GM12801 (cell line): ENCODE results near the gene OR5D13.

ENCODE experiments used
- TF ChIP-seq, protein P1 (sequence below): IDR thresholded peaks from one replicate; pipeline ENCODE4 v1.5.1; 2011; ENCODE audit warnings: control low read depth; ENCODE audit not compliant: insufficient read length; ENCODE audit errors: extremely low read depth

Gene OR5D13, protein sequence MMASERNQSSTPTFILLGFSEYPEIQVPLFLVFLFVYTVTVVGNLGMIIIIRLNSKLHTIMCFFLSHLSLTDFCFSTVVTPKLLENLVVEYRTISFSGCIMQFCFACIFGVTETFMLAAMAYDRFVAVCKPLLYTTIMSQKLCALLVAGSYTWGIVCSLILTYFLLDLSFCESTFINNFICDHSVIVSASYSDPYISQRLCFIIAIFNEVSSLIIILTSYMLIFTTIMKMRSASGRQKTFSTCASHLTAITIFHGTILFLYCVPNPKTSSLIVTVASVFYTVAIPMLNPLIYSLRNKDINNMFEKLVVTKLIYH

DNA sequence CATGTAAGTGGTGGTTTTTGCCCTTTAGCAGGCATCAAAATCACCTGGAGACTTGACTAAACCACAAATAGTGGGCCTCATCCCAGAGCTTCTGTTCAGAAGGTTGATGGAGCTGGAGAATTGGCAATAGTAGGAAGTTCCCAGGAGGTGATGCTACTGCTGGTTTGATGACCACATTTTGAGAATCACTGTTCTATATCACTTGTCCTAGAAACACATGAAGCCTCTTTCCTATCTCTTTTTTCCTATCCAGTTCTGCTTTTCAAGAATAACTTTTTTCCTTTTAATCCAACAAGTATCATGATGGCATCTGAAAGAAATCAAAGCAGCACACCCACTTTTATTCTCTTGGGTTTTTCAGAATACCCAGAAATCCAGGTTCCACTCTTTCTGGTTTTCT, at the start of gene OR5D13:
OR5D13 (plus strand) TSS at position 301 of the 400 bp plus-strand sequence; CDS start at position 301, 0 bp downstream.
- TF ChIP-seq, protein P1, sequence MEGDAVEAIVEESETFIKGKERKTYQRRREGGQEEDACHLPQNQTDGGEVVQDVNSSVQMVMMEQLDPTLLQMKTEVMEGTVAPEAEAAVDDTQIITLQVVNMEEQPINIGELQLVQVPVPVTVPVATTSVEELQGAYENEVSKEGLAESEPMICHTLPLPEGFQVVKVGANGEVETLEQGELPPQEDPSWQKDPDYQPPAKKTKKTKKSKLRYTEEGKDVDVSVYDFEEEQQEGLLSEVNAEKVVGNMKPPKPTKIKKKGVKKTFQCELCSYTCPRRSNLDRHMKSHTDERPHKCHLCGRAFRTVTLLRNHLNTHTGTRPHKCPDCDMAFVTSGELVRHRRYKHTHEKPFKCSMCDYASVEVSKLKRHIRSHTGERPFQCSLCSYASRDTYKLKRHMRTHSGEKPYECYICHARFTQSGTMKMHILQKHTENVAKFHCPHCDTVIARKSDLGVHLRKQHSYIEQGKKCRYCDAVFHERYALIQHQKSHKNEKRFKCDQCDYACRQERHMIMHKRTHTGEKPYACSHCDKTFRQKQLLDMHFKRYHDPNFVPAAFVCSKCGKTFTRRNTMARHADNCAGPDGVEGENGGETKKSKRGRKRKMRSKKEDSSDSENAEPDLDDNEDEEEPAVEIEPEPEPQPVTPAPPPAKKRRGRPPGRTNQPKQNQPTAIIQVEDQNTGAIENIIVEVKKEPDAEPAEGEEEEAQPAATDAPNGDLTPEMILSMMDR, result no peak

DNA sequence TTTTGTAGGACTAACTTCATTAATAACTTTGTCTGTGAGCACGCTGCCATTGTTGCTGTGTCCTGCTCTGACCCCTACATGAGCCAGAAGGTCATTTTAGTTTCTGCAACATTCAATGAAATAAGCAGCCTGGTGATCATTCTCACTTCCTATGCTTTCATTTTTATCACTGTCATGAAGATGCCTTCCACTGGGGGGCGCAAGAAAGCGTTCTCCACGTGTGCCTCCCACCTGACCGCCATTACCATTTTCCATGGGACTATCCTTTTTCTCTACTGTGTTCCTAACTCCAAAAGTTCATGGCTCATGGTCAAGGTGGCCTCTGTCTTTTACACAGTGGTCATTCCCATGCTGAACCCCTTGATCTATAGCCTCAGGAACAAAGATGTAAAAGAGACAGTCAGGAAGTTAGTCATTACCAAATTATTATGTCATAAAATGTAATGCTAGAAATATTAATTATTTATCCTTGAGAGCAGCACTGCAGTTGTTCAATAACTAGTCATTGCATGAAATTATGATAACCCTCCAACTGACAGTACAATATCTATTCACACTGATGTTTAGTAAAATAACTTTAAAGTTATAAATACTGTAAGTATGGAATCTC, 46.4 kb upstream of the OR5D13 start:
- TF ChIP-seq, protein P1, result no peak

DNA sequence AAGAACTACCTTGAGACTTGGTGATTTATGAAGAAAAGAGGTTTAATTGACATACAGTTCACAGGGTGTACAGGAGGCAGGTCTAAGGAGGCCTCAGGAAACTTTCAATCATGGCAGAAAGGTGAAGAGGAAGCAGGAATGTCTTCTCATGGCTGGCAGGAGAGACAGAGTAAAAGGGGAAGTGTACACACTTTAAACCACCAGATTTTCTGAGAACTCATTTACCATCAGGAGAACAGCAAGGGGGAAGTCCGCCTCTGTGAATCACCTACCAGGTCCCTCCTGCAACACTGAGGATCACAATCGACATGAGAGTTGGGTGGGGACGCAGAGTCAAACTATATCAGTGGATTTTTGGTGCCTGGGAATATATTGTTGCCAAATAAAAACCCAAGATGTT, 40.3 kb upstream of the OR5D13 start:
- TF ChIP-seq, protein P1, result no peak

DNA sequence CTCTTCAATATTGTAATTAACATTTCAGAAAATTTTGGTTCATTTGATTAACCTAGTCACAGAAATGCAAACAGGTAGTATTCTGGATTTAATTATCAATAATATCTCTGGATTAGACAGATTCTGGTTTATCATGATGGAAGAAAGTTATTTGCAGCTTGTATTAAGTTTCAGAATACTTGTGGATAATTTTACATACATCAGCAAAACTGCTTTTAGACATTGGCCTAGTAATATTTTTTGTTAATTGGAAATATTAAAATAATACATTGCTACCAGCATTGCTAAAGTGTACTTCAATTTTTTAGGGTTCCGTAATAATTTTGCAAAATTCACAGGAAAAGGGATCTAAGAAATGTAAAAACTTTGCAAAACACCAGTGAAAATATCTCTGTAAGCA, 18.4 kb downstream of the OR5D13 start:
- TF ChIP-seq, protein P1, result no peak

DNA sequence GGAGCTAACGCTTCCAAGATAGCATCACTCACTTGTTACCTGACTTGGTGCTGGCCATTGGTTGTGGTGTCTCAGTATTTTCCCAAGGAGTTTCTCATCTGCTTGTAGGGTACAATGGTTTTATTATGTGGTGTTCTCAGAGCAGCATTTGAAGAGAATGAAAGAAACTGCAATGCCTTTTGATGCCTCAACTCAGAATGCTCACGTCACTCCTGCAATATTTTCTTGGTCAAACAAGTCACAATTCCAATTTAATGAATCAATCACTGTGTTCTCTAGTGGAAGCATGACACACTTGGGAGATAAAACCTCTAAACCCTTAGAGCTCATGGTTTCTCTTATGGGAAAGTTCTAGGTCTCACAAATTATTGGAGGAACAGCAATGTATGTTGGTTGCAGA, 20.1 kb downstream of the OR5D13 start:
- TF ChIP-seq, protein P1, result no peak

DNA sequence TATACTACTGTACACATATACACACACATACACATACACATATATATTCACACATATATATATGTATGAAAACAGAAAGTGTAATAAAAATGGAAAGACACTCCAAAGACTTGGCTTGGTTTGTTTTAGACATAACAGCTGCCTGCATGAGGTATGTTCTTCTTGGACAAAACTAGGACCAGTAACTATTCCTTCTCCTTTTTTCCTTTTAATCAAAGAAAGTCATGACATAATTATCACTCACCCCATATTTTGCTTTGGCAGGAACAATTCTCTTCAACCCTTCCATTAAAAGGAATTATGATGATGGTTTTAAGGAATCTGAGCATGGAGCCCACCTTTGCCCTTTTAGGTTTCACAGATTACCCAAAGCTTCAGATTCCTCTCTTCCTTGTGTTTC, 22.0 kb downstream of the OR5D13 start, which contains the start of gene OR5D14:
OR5D14 (plus strand) TSS at position 301 of the 400 bp plus-strand sequence; CDS start at position 301, 0 bp downstream.
- TF ChIP-seq, protein P1, result no peak

DNA sequence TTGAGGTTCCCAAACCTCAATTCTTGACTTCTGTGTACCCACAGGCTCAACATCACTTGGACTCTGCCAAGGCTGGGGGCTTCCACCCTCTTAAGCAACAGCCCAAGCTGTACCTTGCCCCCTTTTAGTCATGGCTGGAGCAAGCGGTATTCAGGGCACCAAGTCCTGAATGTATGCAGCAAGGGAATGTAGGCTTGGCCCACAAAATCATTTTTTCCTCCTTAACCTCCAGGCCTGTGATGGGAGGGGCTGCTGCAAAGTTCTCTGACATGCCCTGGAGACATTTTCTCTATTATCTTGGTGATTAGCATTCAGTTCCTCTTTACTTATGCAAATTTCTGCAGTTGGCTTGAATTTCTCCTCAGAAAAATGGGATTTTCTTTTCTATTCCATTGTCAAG, 33.0 kb downstream of the OR5D13 start:
- TF ChIP-seq, protein P1, result no peak
